Measurements from ENCODE around the gene MED15. TPM values are rescaled to one million over a fixed set of nuclear protein-coding genes. Genes with fewer than 3 reads are reported as not detected.
"Not testable (repeated sequence)": the region's sequence is repeated elsewhere in the genome, so short reads cannot be mapped to it uniquely, and the experiment has no call there.

The MED15 gene
- polyA plus RNA-seq, 2 donors, result 31.0 to 55.9 TPM

- WGBS, 2 donors, result 3% methylated on average over 21 of the region's 21 CpGs
Measured at GRCh38 chr22:20508067-20508755, 801 bp downstream of the MED15 start.

DNA sequence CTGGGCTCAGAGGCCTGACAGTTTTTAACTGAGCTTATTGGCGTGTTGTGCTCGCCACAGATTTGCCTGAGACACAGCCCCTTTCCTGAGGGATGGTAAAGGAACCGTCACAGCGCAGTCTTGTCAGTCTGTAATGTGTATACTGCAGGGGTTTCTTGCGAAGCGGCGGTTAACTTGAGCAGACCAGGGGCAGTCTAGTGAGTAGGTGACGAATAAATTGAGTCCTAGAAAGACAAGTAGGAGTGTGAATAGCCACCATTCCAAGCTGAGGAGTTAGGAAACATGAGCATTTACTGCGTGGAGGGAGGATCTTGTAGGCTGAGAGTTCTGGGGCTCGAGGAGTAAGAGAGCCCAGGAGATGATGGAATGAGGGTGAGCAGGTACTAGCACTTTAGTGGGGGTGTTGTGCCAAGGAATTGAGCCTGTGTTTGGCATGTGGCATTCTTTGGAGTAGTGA is 1.4 kb downstream of the MED15 start:
- peak overlapping the region; percentile 83 to 97 for H3K27ac ChIP-seq (ENCODE audit: low read depth in 2 of 2, low read length in 1 of 2)
- peak overlapping the region; percentile 34 for H3K4me3 ChIP-seq (ENCODE audit: low read depth in 1 of 2, low read length in 2 of 2)
- no peaks in the 10 kb centered on the region for H3K36me3 ChIP-seq (ENCODE audit: control insufficient read depth in 2 of 2, insufficient read depth in 2 of 2, low read length in 1 of 2)
- peaks cover 5 to 11% of the 10 kb centered on the region in 2 donors for H3K4me1 ChIP-seq (ENCODE audit: control insufficient read depth in 2 of 2, insufficient read depth in 2 of 2, low read length in 1 of 2)
- no peaks in the 10 kb centered on the region for H3K9me3 ChIP-seq (ENCODE audit: control insufficient read depth in 2 of 2, insufficient read depth in 1 of 2, low read depth in 1 of 2, low read length in 1 of 2)
- no peaks in the 10 kb centered on the region for H3K27me3 ChIP-seq (ENCODE audit: control insufficient read depth in 1 of 2, insufficient read depth in 2 of 2, low read length in 2 of 2)
- 31% methylated on average over 10 of the region's 10 CpGs for WGBS, 2 donors

More at GRCh38 chr22:20508067-20508755, 801 bp downstream of the MED15 start:
- H3K27me3 ChIP-seq (ENCODE audit: control insufficient read depth in 1 of 2, insufficient read depth in 2 of 2, low read length in 2 of 2); H3K36me3 ChIP-seq (ENCODE audit: control insufficient read depth in 2 of 2, insufficient read depth in 2 of 2, low read length in 1 of 2); H3K9me3 ChIP-seq (ENCODE audit: control insufficient read depth in 2 of 2, insufficient read depth in 1 of 2, low read depth in 1 of 2, low read length in 1 of 2): not testable (repeated sequence)
- Histone ChIP-seq H3K27ac (ENCODE audit: low read depth in 2 of 2, low read length in 1 of 2) (peak overlapping the region; percentile 95 to 97), H3K4me1 (ENCODE audit: control insufficient read depth in 2 of 2, insufficient read depth in 2 of 2, low read length in 1 of 2) (peaks cover 5 to 12% of the 10 kb centered on the region in 2 donors), H3K4me3 (ENCODE audit: low read depth in 1 of 2, low read length in 2 of 2) (peak overlapping the region; percentile 61 to 90)

DNA sequence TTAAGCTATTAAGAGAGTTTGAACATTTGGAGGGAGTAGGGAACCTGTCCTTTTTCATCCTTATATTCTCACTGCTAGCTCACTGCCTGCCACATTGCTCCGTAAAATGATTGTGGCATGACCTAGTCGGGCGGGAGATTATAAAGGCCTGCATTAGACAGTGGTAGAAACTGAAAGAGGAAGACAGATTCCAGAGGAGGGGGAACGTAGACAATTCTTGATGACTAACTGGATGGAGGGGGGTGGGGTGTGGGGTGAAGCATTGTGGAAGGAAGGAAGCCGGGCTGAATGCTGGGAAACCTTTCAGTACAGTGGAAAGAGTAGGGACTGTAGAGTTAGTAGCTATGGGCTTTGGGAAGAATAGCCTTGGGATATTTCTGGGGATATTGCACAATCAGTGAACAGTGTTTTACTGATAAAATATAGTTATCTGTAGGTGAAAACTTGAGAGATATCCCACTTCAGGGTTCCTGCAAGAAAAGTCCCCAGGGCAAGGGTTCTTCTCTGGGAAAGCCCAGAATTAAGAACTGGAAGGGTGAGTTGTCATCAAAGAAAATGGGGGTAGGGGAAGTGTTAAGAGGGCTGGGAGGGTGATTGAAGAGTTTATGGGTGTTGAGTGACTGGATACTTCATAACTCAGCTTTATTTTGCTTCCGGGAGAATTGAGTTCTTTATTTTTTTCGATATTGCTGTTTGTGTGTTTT is 2.1 kb downstream of the MED15 start:
- Histone ChIP-seq H3K27me3 (ENCODE audit: control insufficient read depth in 1 of 2, insufficient read depth in 2 of 2, low read length in 2 of 2) (no peaks in the 10 kb centered on the region), H3K36me3 (ENCODE audit: control insufficient read depth in 2 of 2, insufficient read depth in 2 of 2, low read length in 1 of 2) (no peaks in the 10 kb centered on the region), H3K27ac (ENCODE audit: low read depth in 2 of 2, low read length in 1 of 2) (peak overlapping the region; percentile 83 to 97), H3K9me3 (ENCODE audit: control insufficient read depth in 2 of 2, insufficient read depth in 1 of 2, low read depth in 1 of 2, low read length in 1 of 2) (no peaks in the 10 kb centered on the region), H3K4me3 (ENCODE audit: low read depth in 1 of 2, low read length in 2 of 2) (peak overlapping the region; percentile 34), H3K4me1 (ENCODE audit: control insufficient read depth in 2 of 2, insufficient read depth in 2 of 2, low read length in 1 of 2) (peaks cover 5 to 9% of the 10 kb centered on the region in 2 donors)
- 18 to 20% methylated on average over 7 of the region's 7 CpGs for WGBS, 2 donors

GRCh38 chr22:20510811-20511577 is 3.6 kb downstream of the MED15 start:
- H3K27ac ChIP-seq (ENCODE audit: low read depth in 2 of 2, low read length in 1 of 2), result peak overlapping the region; percentile 14 to 47

GRCh38 chr22:20511578-20512229 is 4.3 kb downstream of the MED15 start:
- no peaks in the 10 kb centered on the region for H3K36me3 ChIP-seq (ENCODE audit: control insufficient read depth in 2 of 2, insufficient read depth in 2 of 2, low read length in 1 of 2)
- 71 to 74% methylated on average over 4 of the region's 4 CpGs for whole genome bisulfite sequencing, 2 donors
- H3K4me3 ChIP-seq (ENCODE audit: low read depth in 1 of 2, low read length in 2 of 2), result no peak overlapping the region
- peaks cover 5 to 17% of the 10 kb centered on the region in 2 donors for H3K4me1 ChIP-seq (ENCODE audit: control insufficient read depth in 2 of 2, insufficient read depth in 2 of 2, low read length in 1 of 2)
- H3K27me3 ChIP-seq (ENCODE audit: control insufficient read depth in 1 of 2, insufficient read depth in 2 of 2, low read length in 2 of 2), result no peaks in the 10 kb centered on the region
- H3K27ac ChIP-seq (ENCODE audit: low read depth in 2 of 2, low read length in 1 of 2), result peak overlapping the region; percentile 14 to 64
- no peaks in the 10 kb centered on the region for H3K9me3 ChIP-seq (ENCODE audit: control insufficient read depth in 2 of 2, insufficient read depth in 1 of 2, low read depth in 1 of 2, low read length in 1 of 2)

More at GRCh38 chr22:20510811-20511577, 3.6 kb downstream of the MED15 start:
- Histone ChIP-seq H3K4me1 (ENCODE audit: control insufficient read depth in 2 of 2, insufficient read depth in 2 of 2, low read length in 1 of 2) (peaks cover 5 to 14% of the 10 kb centered on the region in 2 donors), H3K27me3 (ENCODE audit: control insufficient read depth in 1 of 2, insufficient read depth in 2 of 2, low read length in 2 of 2) (no peaks in the 10 kb centered on the region), H3K9me3 (ENCODE audit: control insufficient read depth in 2 of 2, insufficient read depth in 1 of 2, low read depth in 1 of 2, low read length in 1 of 2) (no peaks in the 10 kb centered on the region), H3K4me3 (ENCODE audit: low read depth in 1 of 2, low read length in 2 of 2) (no peak overlapping the region), H3K36me3 (ENCODE audit: control insufficient read depth in 2 of 2, insufficient read depth in 2 of 2, low read length in 1 of 2) (no peaks in the 10 kb centered on the region)
- 56 to 66% methylated on average over 10 of the region's 10 CpGs for WGBS, 2 donors

GRCh38 chr22:20514658-20515406 is 7.4 kb downstream of the MED15 start:
- peak overlapping the region; percentile 91 to 96 for H3K27ac ChIP-seq (ENCODE audit: low read depth in 2 of 2, low read length in 1 of 2)
- no peak overlapping the region for H3K4me3 ChIP-seq (ENCODE audit: low read depth in 1 of 2, low read length in 2 of 2)
- H3K27me3 ChIP-seq (ENCODE audit: control insufficient read depth in 1 of 2, insufficient read depth in 2 of 2, low read length in 2 of 2), result no peaks in the 10 kb centered on the region
- peaks cover 0 to 2% of the 10 kb centered on the region in 2 donors for H3K36me3 ChIP-seq (ENCODE audit: control insufficient read depth in 2 of 2, insufficient read depth in 2 of 2, low read length in 1 of 2)
- 41 to 60% methylated on average over 6 of the region's 6 CpGs for WGBS, 2 donors
- H3K9me3 ChIP-seq (ENCODE audit: control insufficient read depth in 2 of 2, insufficient read depth in 1 of 2, low read depth in 1 of 2, low read length in 1 of 2), result no peaks in the 10 kb centered on the region
- H3K4me1 ChIP-seq (ENCODE audit: control insufficient read depth in 2 of 2, insufficient read depth in 2 of 2, low read length in 1 of 2), result peaks cover 5 to 17% of the 10 kb centered on the region in 2 donors

- WGBS, 2 donors, result 90 to 94% methylated on average over 2 of the region's 2 CpGs
- no peak overlapping the region for H3K27ac ChIP-seq (ENCODE audit: low read depth in 2 of 2, low read length in 1 of 2)
- H3K36me3 ChIP-seq (ENCODE audit: control insufficient read depth in 2 of 2, insufficient read depth in 2 of 2, low read length in 1 of 2), result peaks cover 0 to 10% of the 10 kb centered on the region in 2 donors
- no peaks in the 10 kb centered on the region for H3K27me3 ChIP-seq (ENCODE audit: control insufficient read depth in 1 of 2, insufficient read depth in 2 of 2, low read length in 2 of 2)
- no peak overlapping the region for H3K4me3 ChIP-seq (ENCODE audit: low read depth in 1 of 2, low read length in 2 of 2)
- no peaks in the 10 kb centered on the region for H3K9me3 ChIP-seq (ENCODE audit: control insufficient read depth in 2 of 2, insufficient read depth in 1 of 2, low read depth in 1 of 2, low read length in 1 of 2)
- H3K4me1 ChIP-seq (ENCODE audit: control insufficient read depth in 2 of 2, insufficient read depth in 2 of 2, low read length in 1 of 2), result peaks cover 2 to 14% of the 10 kb centered on the region in 2 donors
Measured at GRCh38 chr22:20516399-20516798, 9.0 kb downstream of the MED15 start.

GRCh38 chr22:20517422-20517821 is 10.0 kb downstream of the MED15 start:
- WGBS, 2 donors, result 29 to 35% methylated on average over 4 of the region's 4 CpGs
- Histone ChIP-seq H3K9me3 (ENCODE audit: control insufficient read depth in 2 of 2, insufficient read depth in 1 of 2, low read depth in 1 of 2, low read length in 1 of 2) (no peaks in the 10 kb centered on the region), H3K27ac (ENCODE audit: low read depth in 2 of 2, low read length in 1 of 2) (peak overlapping the region in 1 of 2 donors; percentile 30), H3K4me1 (ENCODE audit: control insufficient read depth in 2 of 2, insufficient read depth in 2 of 2, low read length in 1 of 2) (peaks cover 0 to 15% of the 10 kb centered on the region in 2 donors), H3K27me3 (ENCODE audit: control insufficient read depth in 1 of 2, insufficient read depth in 2 of 2, low read length in 2 of 2) (no peaks in the 10 kb centered on the region), H3K36me3 (ENCODE audit: control insufficient read depth in 2 of 2, insufficient read depth in 2 of 2, low read length in 1 of 2) (peaks cover 0 to 10% of the 10 kb centered on the region in 2 donors), H3K4me3 (ENCODE audit: low read depth in 1 of 2, low read length in 2 of 2) (no peak overlapping the region)
